Measurements from ENCODE around the gene CCL13.

DNA sequence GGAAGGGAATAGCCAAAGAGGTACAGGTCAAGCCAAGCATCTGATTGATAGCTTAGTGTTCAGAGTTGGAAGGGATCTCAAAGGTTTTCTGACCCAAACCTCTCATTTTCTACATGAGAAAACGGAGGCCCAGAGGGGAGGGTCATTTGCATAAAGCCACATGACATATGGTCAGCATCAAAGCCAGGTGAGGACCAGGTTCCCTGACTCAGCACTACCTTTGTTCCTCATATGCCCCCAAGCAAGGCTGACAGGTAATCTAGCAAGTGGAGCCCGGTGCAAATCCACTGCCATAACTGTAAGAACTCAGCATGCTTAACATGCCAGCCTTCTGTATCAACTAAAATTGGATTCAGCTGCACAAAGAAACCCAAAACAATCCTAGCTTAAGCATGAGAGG is 35.0 kb downstream of the CCL13 start:
- TF ChIP-seq NFIC (IDR thresholded peaks at IDR 0.05) (no peak), EP300 (IDR thresholded peaks at IDR 0.05; ENCODE audit: borderline replicate concordance) (no peak), CEBPB (IDR thresholded peaks at IDR 0.05) (no peak), EGR1 (IDR thresholded peaks at IDR 0.05) (no peak), YY1 (IDR thresholded peaks at IDR 0.05; ENCODE audit: low read depth) (no peak)
- TF ChIP-seq, protein P1, sequence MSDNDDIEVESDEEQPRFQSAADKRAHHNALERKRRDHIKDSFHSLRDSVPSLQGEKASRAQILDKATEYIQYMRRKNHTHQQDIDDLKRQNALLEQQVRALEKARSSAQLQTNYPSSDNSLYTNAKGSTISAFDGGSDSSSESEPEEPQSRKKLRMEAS (IDR thresholded peaks at IDR 0.05), result no peak
- TF ChIP-seq, protein P2, sequence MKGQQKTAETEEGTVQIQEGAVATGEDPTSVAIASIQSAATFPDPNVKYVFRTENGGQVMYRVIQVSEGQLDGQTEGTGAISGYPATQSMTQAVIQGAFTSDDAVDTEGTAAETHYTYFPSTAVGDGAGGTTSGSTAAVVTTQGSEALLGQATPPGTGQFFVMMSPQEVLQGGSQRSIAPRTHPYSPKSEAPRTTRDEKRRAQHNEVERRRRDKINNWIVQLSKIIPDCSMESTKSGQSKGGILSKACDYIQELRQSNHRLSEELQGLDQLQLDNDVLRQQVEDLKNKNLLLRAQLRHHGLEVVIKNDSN (IDR thresholded peaks at IDR 0.05), result no peak
- TF ChIP-seq, protein P3, sequence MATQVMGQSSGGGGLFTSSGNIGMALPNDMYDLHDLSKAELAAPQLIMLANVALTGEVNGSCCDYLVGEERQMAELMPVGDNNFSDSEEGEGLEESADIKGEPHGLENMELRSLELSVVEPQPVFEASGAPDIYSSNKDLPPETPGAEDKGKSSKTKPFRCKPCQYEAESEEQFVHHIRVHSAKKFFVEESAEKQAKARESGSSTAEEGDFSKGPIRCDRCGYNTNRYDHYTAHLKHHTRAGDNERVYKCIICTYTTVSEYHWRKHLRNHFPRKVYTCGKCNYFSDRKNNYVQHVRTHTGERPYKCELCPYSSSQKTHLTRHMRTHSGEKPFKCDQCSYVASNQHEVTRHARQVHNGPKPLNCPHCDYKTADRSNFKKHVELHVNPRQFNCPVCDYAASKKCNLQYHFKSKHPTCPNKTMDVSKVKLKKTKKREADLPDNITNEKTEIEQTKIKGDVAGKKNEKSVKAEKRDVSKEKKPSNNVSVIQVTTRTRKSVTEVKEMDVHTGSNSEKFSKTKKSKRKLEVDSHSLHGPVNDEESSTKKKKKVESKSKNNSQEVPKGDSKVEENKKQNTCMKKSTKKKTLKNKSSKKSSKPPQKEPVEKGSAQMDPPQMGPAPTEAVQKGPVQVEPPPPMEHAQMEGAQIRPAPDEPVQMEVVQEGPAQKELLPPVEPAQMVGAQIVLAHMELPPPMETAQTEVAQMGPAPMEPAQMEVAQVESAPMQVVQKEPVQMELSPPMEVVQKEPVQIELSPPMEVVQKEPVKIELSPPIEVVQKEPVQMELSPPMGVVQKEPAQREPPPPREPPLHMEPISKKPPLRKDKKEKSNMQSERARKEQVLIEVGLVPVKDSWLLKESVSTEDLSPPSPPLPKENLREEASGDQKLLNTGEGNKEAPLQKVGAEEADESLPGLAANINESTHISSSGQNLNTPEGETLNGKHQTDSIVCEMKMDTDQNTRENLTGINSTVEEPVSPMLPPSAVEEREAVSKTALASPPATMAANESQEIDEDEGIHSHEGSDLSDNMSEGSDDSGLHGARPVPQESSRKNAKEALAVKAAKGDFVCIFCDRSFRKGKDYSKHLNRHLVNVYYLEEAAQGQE (IDR thresholded peaks at IDR 0.05; ENCODE audit: low read depth), result no peak

Data from Ishikawa (cell line).